GM21619 (cell line): ENCODE measurements around the gene CCNI.
"Not testable (repeated sequence)": the region's sequence is repeated elsewhere in the genome, so short reads cannot be mapped to it uniquely, and the experiment has no call there.

ENCODE experiments used
- ATAC-seq: cut with Tn5 transposase; IDR thresholded peaks from one replicate; pipeline ENCODE4 v1.9.1; 2021; ENCODE audit not compliant: unreplicated experiment

Gene CCNI

GRCh38 chr4:77082886-77083608 lies 7.3 kb upstream of the CCNI start:
- no peak for ATAC-seq

- not testable (repeated sequence) for ATAC-seq
Observed at GRCh38 chr4:77080806-77081205, 5.0 kb upstream of the CCNI start.

GRCh38 chr4:77079281-77079680 lies 3.5 kb upstream of the CCNI start:
- ATAC-seq: no peak

GRCh38 chr4:77078401-77078800 lies 2.6 kb upstream of the CCNI start:
- ATAC-seq: no peak

- no peak for ATAC-seq
Observed at GRCh38 chr4:77076889-77077635, 1.3 kb upstream of the CCNI start.

GRCh38 chr4:77074981-77075855 lies 571 bp downstream of the CCNI start:
- peak; percentile 55 for ATAC-seq

GRCh38 chr4:77074381-77074831 lies 1.4 kb downstream of the CCNI start:
- no peak for ATAC-seq

- ATAC-seq: no peak
Observed at GRCh38 chr4:77073981-77074380, 1.8 kb downstream of the CCNI start.

- ATAC-seq: no peak
Observed at GRCh38 chr4:77073106-77073809, 2.5 kb downstream of the CCNI start.

GRCh38 chr4:77072195-77072753 lies 3.5 kb downstream of the CCNI start:
- no peak for ATAC-seq

- peak; percentile 45 for ATAC-seq
Observed at GRCh38 chr4:77069514-77069913, 6.3 kb downstream of the CCNI start.

- no peak for ATAC-seq
Observed at GRCh38 chr4:77065382-77065781, 10.4 kb downstream of the CCNI start.

- ATAC-seq: no peak
Observed at GRCh38 chr4:77062856-77063255, 12.9 kb downstream of the CCNI start.

GRCh38 chr4:77052352-77052751 lies 23.4 kb downstream of the CCNI start:
- ATAC-seq: no peak

- ATAC-seq: no peak
Observed at GRCh38 chr4:77050962-77051361, 24.8 kb downstream of the CCNI start.

GRCh38 chr4:77047037-77047436 lies 28.8 kb downstream of the CCNI start:
- ATAC-seq: peak; percentile 53

GRCh38 chr4:77045490-77045889 lies 30.3 kb downstream of the CCNI start:
- no peak for ATAC-seq

GRCh38 chr4:77044461-77045150 lies 31.2 kb downstream of the CCNI start:
- ATAC-seq: no peak

- ATAC-seq: no peak
Observed at GRCh38 chr4:77043507-77044136, 32.2 kb downstream of the CCNI start.
